Measurements from ENCODE around the gene YTHDF2. TPM values are rescaled to one million over a fixed set of nuclear protein-coding genes. Genes with fewer than 3 reads are reported as not detected.
"Not testable (repeated sequence)": the region's sequence is repeated elsewhere in the genome, so short reads cannot be mapped to it uniquely, and the experiment has no call there.

Gene YTHDF2
- total RNA-seq, 4 donors from 2014 or later: 24.4 to 83.7 (median 58.6) TPM

- H3K4me1 ChIP-seq: peaks cover 9 to 13% of the 10 kb centered on the region in 2 donors
- DNase-seq: peak in 1 of 2 donors; percentile 19
- H3K27ac ChIP-seq: peak overlapping the region; percentile 88 to 93
- TF ChIP-seq, protein P1, sequence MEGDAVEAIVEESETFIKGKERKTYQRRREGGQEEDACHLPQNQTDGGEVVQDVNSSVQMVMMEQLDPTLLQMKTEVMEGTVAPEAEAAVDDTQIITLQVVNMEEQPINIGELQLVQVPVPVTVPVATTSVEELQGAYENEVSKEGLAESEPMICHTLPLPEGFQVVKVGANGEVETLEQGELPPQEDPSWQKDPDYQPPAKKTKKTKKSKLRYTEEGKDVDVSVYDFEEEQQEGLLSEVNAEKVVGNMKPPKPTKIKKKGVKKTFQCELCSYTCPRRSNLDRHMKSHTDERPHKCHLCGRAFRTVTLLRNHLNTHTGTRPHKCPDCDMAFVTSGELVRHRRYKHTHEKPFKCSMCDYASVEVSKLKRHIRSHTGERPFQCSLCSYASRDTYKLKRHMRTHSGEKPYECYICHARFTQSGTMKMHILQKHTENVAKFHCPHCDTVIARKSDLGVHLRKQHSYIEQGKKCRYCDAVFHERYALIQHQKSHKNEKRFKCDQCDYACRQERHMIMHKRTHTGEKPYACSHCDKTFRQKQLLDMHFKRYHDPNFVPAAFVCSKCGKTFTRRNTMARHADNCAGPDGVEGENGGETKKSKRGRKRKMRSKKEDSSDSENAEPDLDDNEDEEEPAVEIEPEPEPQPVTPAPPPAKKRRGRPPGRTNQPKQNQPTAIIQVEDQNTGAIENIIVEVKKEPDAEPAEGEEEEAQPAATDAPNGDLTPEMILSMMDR (IDR thresholded peaks at IDR 0.05): no peak
- no peak for TF ChIP-seq POLR2A (IDR thresholded peaks at IDR 0.05)
- no peaks in the 10 kb centered on the region for H3K27me3 ChIP-seq
- intact Hi-C loops (cut with DNase I; ENCODE audit: low total_unique reads): loop anchor here (10.0 kb wide), 1 partner anchor 73 kb away; the partner anchor contains the start of gene GMEB1
- H3K4me3 ChIP-seq: peak overlapping the region; percentile 65 to 68
- no peaks in the 10 kb centered on the region for H3K36me3 ChIP-seq
- no peaks in the 10 kb centered on the region for H3K9me3 ChIP-seq
Measured at GRCh38 chr1:28737307-28738132, 780 bp downstream of the YTHDF2 start.

- intact Hi-C loops (cut with DNase I; ENCODE audit: low total_unique reads): no loop called here
- TF ChIP-seq, protein P1 (IDR thresholded peaks at IDR 0.05): no peak
- TF ChIP-seq POLR2A (IDR thresholded peaks at IDR 0.05): no peak
- Histone ChIP-seq H3K4me1 (peaks cover 13 to 16% of the 10 kb centered on the region in 2 donors), H3K4me3 (no peak overlapping the region), H3K9me3 (no peaks in the 10 kb centered on the region), H3K27me3 (no peaks in the 10 kb centered on the region), H3K36me3 (no peaks in the 10 kb centered on the region), H3K27ac (no peak overlapping the region)
- DNase-seq: no peak
Measured at GRCh38 chr1:28740118-28740517, 3.4 kb downstream of the YTHDF2 start.

DNA sequence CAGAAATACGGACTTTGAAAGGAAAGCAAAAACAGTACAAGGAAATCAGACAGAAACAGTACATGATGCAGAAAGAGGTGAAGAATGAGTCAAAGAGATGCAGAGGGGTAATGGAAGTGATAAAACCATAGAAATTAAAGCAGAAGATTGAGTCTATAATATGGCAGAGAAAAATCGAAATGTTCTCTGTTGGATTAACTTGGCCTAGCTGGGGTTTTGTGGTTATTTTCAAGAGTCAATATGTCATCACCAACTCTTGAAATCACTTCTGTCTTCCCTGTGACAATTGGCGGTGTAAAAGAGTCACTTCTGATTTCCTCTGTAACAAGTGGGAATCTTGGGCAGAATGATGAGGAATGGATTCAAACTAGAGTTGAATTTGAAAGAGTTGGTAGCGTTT lies 7.4 kb downstream of the YTHDF2 start:
- Histone ChIP-seq H3K9me3 (no peaks in the 10 kb centered on the region), H3K27ac (no peak overlapping the region), H3K4me3 (no peak overlapping the region), H3K36me3 (no peaks in the 10 kb centered on the region), H3K27me3 (no peaks in the 10 kb centered on the region), H3K4me1 (peaks cover 11 to 14% of the 10 kb centered on the region in 2 donors)
- no peak for DNase-seq
- TF ChIP-seq, protein P1 (IDR thresholded peaks at IDR 0.05): no peak
- TF ChIP-seq POLR2A (IDR thresholded peaks at IDR 0.05): no peak
- intact Hi-C loops (cut with DNase I; ENCODE audit: low total_unique reads): no loop called here

DNA sequence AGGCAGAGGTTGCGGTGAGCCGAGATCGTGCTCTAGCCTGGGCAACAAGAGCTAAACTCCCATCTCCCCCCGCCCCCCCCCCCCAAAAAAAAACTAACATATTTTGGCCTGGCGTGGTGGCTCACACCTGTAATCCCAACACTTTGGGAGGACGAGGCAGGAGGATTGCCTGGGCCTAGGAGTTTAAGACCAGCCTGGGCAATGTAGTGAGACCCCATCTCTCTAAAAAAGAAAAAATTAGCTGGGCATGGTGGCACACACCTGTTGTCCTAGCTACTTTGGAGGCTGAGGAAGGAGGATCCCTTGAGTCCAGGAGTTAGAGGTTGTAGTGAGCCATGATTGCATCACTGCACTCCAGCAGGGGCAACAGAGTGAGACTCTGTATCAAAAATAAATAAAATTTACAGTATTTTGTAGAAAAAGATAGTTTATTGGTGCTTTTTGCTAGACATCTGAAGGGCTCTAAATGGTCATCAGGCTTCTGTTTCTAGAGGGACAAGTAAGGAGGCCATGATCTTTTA lies 9.0 kb downstream of the YTHDF2 start:
- Histone ChIP-seq H3K27me3 (no peaks in the 10 kb centered on the region), H3K36me3 (no peaks in the 10 kb centered on the region), H3K27ac (no peak overlapping the region), H3K9me3 (no peaks in the 10 kb centered on the region), H3K4me1 (peaks cover 9 to 15% of the 10 kb centered on the region in 2 donors), H3K4me3 (no peak overlapping the region)
- intact Hi-C loops (cut with DNase I; ENCODE audit: low total_unique reads): no loop called here
- DNase-seq: no peak
- TF ChIP-seq POLR2A (IDR thresholded peaks at IDR 0.05): no peak
- TF ChIP-seq, protein P1 (IDR thresholded peaks at IDR 0.05): no peak

GRCh38 chr1:28750330-28750729 lies 13.6 kb downstream of the YTHDF2 start:
- intact Hi-C loops (cut with DNase I; ENCODE audit: low total_unique reads): no loop called here
- peaks cover 9 to 27% of the 10 kb centered on the region in 2 donors for H3K4me1 ChIP-seq

GRCh38 chr1:28750771-28751294 lies 14.1 kb downstream of the YTHDF2 start:
- H3K36me3 ChIP-seq; H3K9me3 ChIP-seq; H3K27me3 ChIP-seq; H3K4me3 ChIP-seq; intact Hi-C loops (cut with DNase I; ENCODE audit: low total_unique reads); DNase-seq: not testable (repeated sequence)
- H3K4me1 ChIP-seq: peaks cover 9 to 28% of the 10 kb centered on the region in 2 donors
- peak overlapping the region in 1 of 2 donors; percentile 28 for H3K27ac ChIP-seq

More at GRCh38 chr1:28750330-28750729, 13.6 kb downstream of the YTHDF2 start:
- Histone ChIP-seq H3K4me3 (no peak overlapping the region), H3K36me3 (no peaks in the 10 kb centered on the region), H3K9me3 (no peaks in the 10 kb centered on the region), H3K27ac (no peak overlapping the region), H3K27me3 (no peaks in the 10 kb centered on the region)
- no peak for TF ChIP-seq POLR2A (IDR thresholded peaks at IDR 0.05)
- TF ChIP-seq, protein P1 (IDR thresholded peaks at IDR 0.05): no peak
- no peak for DNase-seq
